GM12891 (cell line): ENCODE results near the gene RAB11FIP3.

ENCODE experiments used
- POLR2A ChIP-seq: IDR thresholded peaks from 2 replicates; pipeline ENCODE4 v1.6.1; 2011; ENCODE audit warnings: low read depth, low read length, control low read depth
- POLR2AphosphoS5 ChIP-seq: IDR thresholded peaks from 2 replicates; pipeline ENCODE4 v1.6.1; 2011; ENCODE audit warnings: low read depth, low read length, control low read depth

DNA sequence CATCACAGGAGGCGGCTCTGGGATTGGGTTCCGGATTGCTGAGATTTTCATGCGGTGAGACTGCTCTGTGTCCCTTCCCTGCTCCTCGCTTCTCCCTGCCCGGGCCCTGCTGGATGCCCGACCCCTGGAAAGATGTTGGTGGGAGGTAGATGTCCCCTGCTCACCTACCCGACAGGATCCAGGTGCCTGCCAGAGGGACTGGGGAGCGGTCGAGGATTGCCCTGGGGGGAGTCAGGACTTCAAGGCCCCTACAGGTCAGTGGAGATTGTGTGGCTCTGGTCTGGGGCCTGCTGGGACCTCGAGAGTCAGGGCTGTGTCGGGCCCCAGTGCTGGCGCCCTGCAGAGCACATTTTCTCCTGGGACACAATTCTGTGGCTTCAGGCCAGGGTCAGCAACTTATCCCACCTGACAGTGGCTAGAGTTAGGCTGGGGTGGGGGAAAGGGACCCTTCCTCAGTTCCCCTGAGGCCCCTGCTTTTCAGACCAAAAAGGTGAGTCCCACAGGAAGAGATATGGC, 20.4 kb upstream of the RAB11FIP3 start:
- TF ChIP-seq POLR2AphosphoS5 (no peak), POLR2A (no peak)
